NCI-H187 (cell line): ENCODE results near the gene RNU1-3.
"Not testable (repeated sequence)": the region's sequence is repeated elsewhere in the genome, so short reads cannot be mapped to it uniquely, and the experiment has no call there.

Source experiments
- DNase-seq, 2 experiments: peaks; one replicate each; lab custom pipeline; 2025; lab: John Stamatoyannopoulos, UW

RNU1-3 gene

DNA sequence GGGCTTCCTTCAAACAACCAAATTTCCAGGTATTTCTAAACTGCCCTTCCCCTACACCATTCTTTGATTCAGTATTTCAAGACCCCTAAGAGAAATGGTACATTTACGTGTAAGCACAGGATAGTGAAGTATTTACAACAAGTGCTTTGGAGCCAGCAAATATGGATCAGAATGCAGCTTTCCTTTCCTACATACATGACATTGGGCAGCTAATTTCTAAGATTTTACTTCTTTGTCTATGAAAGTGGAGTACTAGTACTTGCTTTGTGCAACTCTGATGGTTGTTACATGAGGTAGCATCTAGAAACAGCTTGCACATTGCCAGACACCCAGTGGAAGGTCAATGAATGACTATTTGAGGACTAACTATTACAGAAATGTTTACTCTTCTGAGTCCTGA lies 15.2 kb downstream of the RNU1-3 start:
- DNase-seq = not testable (repeated sequence)

DNA sequence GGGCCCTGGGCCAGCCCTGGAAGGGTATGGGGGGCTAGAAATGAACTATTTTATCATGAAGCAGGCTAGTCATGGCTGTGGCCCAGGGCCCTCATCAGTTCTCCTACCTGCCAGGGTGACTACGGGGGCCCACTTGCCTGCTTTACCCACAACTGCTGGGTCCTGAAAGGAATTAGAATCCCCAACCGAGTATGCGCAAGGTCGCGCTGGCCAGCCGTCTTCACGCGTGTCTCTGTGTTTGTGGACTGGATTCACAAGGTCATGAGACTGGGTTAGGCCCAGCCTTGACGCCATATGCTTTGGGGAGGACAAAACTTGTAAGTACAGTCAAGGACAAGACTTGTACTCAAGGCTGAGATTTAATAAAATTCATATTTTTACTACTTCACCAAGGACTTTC lies 16.8 kb downstream of the RNU1-3 start:
- not testable (repeated sequence) for DNase-seq

DNA sequence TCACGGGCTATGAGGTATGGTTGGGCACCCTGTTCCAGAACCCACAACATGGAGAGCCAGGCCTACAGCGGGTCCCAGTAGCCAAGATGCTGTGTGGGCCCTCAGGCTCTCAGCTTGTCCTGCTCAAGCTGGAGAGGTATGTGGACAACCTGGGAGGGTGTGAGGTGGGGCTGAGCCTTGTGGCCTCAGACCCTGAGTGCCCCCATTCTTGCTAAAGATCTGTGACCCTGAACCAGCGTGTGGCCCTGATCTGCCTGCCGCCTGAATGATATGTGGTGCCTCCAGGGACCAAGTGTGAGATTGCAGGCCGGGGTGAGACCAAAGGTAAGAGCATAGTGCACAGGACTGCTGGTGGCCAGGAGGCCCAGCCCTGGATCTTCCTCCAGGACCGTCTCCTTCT lies 17.4 kb downstream of the RNU1-3 start:
- DNase-seq = not testable (repeated sequence)

DNA sequence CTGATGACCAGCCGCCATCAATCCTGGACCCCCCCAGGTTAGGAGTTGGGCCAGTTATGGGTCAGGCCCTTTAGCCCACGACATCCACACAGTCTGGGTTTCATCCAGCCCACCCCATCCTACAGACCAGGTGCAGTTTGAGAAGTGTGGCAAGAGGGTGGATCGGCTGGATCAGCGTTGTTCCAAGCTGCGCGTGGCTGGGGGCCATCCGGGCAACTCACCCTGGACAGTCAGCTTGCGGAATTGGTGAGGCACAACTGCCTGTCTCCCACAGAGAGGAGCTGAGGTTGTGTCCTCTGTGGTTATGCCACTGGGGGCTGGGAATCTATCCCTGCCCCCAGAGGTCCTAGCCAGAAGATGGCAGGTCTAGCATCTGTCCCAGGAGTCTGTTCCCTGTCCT lies 18.0 kb downstream of the RNU1-3 start:
- not testable (repeated sequence) for DNase-seq

DNA sequence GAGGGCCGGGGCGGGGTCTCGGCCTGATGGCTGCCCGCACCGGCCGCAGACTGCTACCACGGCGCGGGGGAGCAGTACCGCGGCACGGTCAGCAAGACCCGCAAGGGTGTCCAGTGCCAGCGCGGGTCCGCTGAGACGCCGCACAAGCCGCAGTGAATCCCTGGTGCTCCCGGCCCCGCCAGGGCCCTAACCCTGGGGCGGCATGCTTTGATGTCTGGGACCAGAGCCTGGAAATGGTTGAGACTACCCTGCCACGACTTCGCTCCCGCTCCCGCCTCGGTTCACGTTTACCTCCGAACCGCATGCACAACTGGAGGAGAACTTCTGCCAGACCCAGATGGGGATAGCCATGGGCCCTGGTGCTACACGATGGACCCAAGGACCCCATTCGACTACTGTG lies 18.5 kb downstream of the RNU1-3 start:
- DNase-seq = not testable (repeated sequence)

DNA sequence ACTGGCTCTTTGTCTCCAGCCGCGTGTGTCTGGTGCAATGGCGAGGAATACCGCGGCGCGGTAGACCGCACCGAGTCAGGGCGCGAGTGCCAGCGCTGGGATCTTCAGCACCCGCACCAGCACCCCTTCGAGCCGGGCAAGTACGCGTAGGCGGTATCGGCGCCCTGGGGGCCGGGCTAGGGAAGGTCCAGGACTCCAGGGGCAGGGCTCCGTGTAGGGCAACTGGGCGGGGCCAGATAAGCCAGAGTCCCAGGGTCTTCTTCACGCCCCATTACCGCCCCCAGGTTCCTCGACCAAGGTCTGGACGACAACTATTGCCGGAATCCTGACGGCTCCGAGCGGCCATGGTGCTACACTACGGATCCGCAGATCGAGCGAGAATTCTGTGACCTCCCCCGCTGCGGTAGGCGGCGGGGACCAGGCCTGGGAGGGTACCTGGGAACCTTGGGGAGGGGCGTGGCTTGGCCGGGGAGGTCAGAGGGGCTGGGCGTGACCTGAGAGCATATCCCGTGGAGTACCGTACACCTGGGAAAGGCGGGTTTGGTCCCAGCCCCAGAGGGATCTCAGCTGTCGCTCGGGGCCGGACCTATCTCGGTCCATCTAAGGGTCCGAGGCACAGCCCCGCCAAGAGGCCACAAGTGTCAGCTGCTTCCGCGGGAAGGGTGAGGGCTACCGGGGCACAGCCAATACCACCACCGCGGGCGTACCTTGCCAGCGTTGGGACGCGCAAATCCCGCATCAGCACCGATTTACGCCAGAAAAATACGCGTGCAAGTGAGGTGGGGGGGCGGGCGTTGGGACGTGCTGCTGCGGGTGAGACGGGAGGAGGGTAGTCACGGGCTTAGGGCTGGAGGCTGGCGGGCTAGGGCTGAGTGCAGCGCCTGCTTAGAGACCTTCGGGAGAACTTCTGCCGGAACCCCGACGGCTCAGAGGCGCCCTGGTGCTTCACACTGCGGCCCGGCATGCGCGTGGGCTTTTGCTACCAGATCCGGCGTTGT lies 19.3 kb downstream of the RNU1-3 start:
- not testable (repeated sequence) for DNase-seq

DNA sequence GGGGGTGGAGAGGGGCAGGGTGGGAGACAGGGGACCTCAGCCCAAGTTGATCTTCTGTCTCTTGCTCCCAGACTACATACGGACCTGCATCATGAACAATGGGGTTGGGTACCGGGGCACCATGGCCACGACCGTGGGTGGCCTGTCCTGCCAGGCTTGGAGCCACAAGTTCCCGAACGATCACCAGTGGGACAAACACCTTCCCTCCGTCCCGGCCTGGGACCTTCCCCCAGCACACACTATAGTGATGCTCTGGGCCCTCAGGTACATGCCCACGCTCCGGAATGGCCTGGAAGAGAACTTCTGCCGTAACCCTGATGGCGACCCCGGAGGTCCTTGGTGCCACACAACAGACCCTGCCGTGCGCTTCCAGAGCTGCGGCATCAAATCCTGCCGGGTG lies 20.0 kb downstream of the RNU1-3 start:
- DNase-seq = not testable (repeated sequence)

DNA sequence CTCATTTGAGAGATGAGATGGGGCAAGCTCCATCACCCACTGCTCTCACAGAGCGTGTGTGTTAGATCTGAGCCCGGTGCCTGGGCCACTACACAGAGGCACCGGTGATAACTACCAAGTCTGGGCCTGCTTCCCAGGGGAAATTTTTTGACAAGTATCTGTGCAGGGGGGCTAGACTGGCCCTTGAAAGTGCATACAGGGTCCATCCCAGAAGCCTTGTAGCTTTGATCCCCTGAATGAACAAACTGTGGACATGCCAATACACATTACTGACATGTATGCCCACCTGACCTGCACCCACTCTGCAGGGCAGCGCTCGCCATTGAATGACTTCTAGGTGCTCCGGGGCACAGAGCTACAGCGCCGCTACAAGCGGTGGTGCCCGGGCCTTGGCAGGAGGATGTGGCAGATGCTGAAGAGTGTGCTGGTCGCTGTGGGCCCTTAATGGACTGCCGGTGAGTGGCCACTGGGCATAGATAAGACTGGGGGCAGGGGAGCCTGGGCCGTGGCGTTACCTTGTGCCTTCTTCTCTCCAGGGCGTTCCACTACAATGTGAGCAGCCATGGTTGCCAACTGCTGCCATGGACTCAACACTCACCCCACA lies 20.6 kb downstream of the RNU1-3 start:
- not testable (repeated sequence) for DNase-seq

DNA sequence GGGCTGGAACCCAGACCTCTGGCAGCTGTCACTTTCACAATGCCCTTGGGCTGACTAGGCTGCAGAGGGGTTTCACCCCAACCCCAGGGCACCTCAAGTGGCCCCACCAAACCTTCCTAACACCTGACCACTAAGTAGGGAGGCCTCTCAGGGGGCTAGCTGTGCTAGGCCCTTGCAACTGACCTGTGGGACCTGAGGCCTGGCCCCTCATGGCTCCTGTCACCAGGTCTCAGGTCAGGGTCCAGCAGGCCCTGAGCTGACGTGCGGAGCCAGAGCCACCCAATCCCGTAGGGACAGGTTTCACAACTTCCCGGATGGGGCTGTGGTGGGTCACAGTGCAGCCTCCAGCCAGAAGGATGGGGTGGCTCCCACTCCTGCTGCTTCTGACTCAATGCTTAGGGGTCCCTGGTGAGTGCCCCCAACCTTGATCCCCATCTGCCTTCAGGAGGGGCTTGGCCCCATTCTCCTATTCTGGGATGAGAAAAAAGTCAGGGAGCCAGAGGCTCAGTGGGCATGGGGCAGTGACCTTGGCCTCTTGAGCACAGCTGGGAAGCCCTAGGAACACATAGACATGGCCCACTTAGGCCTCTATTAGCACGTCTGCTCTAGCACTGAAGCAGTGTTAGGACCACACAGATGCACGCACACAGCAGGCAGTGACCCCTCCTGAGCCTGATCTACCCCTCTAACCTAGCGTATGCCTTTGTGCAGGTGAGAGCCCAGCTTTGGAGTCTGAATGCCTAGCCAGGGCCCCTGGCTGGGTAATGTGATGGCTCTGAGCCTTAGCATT lies 21.3 kb downstream of the RNU1-3 start:
- not testable (repeated sequence) for DNase-seq

DNA sequence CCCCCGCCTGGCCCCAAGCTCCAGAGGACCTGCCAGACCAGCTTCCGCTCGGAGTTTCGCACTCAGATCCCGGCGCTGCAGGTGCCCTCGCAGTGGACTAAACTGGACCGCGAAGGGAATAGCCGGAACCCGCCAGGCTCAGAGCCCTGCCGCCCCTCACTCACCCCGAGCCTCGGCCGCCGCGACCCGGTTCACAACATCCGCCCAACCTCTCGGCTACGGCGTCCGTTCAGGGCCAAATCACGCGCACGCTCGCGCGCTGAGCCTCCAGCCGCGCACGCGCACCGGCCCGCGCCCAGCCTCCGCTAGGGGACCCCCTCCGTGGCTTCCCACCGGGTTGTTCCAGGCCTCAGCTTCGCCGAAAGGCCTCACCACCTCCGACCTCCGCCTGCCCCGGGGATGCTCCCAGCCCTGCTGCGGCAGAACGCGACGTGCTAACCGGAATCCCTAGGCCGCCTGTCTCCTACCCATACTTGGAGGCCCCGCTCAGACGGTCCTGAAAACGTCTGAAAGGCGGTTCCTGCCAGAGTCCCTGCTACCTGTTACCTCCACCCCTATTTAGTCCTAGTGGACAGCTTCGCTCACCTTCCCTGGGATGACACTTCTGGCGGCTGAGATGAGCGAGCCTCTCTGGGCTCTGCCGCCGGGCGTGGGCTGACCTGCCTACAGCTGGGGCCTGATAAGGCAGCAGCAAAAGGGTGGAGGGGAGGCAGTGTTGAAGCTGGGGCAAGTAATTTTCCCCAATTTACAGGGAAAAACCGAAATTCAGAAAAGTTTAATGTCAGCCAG lies 22.1 kb downstream of the RNU1-3 start:
- DNase-seq = peak; percentile 92

DNA sequence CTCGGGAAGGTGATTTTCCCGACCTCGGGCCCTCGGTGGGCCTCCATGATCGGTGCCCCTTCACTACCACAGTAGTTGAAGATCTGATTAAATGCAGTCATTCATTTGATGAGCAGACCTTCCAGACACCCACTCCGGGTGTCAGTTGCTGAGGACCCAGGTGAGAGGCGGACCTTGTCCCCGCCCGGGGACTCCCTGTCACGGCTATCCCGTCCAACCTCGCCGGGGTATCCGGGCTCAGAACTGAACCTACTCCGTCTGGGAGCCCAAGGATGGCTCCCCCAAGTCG lies 22.6 kb downstream of the RNU1-3 start:
- no peak for DNase-seq

DNA sequence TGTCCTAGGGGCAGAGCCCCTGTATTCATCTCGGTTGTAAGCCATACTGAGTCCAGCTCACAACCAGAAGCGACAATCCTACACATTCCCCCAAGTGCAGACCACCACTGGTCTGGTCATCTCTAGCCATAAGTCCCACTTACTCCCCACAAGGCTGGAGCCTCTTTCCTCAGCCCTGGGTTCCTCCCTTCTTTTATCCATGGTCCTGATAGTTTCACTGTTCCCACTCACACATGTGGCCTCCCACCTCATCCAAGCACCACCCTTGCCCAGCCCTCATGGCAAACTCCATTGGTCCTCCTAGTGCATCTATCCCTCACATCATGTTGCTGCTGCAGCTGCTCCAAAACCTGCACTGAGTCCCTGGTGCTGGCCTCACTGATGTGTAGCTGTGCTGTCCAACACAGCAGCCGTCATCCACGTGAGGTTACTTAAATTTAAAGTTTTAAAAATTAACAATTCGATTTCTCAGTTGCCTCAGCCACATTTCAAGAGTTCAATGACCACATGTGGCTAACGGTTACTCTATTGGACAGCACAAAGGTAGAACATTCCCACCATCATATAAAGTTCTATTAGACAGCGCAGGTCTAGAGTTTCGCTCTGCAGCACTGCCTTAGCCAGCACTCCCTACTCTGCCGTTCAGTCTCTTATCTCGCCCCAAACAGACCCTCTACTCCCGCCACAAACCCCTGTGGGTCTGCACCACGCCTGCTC lies 23.1 kb downstream of the RNU1-3 start:
- DNase-seq = not testable (repeated sequence)

DNA sequence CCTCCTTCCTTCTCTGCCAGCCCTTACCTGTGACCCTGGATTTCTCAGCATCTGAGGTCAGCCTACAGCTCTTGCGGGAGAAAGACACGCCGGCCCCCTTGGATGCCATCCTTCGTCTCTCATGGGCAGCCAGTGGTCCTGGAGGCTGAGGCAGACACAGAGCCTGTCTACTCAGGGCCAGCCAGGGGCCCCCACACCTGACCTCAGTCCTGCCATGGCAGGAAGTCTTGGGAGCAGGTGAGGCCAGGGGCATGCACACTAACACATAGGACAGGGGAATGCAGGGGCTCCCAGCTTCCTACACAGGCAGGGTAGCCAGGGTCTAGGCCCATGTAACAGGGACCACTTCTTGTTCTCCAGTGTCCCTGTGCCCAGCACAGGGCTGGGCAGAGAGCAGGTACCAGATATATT lies 23.7 kb downstream of the RNU1-3 start:
- DNase-seq = not testable (repeated sequence)

DNA sequence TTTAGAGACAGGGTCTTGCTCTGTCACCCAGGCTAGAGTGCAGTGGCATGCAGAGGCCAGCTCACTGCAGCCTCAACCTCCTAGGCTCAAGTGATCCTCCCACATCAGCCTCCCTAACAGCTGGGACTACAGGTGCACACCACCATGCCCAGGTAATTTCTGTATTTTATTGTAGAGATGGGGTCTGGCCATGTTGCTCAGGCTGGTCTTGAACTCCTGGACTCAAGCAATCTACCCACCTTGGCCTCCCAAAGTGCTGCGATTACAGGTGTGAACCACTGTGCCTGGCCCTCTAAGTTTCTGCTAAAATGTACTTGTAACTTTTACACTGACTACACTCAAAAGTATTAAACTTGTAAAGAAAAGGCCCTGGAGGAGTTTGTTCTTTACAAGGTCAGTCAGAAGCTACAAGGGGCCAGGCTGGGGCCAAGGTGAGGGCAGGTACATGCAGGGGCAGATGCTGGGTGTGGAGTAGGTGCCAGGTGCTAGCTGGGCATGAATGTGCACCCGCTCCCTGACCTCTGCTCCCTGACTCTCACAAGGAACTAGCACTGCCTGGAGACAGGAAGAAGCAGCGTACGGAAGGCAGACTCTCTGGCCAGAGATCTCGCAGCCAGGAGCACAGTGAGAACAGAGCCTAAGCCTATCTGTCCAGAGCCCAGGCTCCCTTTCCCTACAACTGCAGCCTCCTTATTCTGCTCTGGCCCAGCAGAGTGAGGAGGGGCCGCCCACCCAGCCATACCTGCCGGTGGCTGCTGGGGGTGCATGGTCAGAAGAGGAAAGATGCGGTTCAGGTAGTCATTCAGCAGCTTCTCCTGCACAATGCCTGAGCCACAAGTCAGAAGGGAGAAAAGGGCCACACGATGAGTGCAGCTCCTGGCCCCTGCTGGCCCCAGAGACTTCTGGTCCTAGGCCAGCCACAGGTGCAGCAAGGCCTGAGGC lies 24.5 kb downstream of the RNU1-3 start:
- not testable (repeated sequence) for DNase-seq

DNA sequence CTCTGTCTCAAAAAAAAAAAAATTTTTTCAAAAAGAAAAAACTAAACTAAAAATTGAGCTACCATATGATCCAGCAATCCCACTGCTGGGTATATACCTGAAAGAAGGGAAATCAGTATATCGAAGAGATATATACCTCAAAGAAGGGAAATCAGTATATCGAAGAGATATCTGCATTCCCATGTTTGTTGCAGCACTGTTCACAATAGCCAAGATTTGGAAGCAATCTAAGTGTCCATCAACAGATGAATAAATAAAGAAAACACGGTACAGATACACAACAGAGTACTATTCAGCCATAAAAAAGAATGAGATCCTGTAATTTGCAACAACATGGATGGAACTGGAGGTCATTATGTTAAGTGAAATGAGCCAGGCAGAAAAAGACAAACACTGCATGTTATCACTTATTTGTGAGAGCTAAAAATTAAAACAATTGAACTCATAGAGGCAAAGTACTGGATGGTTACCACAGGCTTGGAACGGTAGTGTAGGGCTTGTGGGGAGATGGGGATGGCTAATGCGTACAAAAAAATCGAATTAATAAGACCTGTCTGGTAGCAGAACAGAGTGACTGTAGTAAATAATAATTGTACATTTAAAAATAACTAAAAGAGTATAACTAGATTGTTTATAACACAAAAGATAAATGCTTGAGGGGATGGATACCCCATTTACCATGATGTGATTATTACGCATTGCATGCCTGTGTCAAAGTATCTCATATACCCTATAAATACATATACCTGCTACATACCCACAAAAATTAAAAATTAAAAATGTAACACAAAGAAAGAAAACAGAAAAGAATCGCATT lies 25.4 kb downstream of the RNU1-3 start:
- DNase-seq = not testable (repeated sequence)

DNA sequence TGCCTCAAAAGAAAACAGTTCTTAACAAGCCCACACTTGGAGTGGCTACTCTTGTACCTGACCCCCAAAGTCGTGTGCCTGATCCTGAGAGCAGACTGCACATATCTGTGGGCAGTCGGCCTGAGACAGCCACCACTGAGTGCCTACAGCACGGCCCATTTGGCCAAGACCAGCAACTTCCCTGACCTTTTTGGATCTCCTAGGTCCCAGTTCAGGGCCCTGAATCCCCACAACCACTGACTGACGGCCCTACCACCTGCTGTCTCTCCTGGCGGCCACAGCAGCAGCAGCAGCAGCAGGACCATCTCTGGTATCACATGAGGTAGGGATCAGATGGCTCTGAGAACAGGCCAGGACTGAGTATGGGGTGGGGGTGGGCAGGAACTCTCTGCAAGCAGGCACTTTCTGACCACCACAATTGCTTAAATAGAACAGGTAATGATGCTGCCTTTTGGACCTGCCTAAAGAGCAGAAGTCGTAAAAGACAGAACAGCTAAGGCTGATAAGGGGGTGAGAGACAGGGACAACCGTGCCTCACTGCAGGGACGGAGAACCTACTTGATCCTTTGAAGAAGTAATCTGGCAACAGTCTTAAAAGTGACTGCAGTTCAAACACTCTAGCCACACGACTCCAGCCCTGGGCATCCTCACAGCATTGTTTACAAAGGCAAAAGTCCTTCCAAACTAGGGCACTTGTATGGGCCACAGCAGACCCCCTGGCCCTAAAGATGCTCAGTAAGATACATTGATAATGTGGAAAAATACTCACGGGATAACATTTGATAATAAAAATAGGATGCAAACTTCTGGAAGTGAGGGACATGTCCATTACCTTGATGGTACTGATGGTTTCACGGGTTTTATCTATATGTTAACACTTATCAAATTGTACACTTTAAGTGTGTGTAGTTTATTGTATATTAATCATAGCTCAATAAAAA lies 27.4 kb downstream of the RNU1-3 start:
- DNase-seq = not testable (repeated sequence)

DNA sequence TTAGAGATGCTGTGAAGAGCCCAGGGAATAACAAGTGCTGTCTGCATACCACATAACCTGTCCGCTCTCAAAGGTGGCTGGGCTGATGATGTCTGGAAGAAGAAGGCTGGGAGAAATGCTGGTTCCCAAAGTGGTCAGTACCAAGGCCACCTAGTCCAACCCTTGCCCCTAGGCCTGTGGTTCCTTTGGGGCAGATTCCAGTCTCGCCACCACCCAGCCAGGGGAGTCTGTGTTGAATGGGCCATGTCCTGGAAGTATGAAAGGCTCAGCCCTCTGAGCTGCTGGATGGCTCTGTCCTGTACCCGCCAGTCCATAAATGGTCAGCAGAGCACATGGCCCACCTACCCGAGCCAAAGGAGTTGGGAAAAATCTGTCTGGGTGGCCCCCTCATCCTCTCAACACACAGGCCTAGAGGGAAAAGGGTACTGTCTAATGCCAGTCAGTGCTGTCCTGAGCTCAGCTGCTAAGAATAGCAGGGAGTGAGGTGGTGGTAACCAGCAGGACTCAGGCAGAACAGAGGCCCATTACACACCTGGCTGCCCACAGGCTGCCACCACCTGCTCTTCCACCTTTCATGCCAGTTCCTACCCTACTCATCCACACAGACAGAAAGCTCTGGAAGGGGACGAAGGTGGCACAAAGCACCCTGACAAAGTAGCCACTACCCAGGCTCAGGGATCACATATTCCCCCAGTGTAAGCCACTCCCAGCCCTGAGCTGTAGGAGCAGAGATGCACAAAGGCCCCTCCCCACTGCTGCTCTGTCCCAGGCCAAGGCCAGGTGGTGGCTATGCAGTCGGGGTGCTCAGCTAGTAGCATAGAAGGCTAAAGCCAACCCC lies 28.6 kb downstream of the RNU1-3 start:
- DNase-seq = not testable (repeated sequence)
